HFFc6 (cell line): Measurements from ENCODE around the gene SNTG2. TPM values are rescaled to one million over a fixed set of nuclear protein-coding genes. Genes with fewer than 3 reads are reported as not detected.

ENCODE experiments used
- DNase-seq: peaks from one replicate; pipeline ENCODE4 v3.0.0-alpha.2; 2018
- H3K27ac Mint-ChIP-seq: 2 replicates; pipeline ENCODE4 v1.8.0; 2020; ENCODE audit warnings: mild to moderate bottlenecking, mixed read lengths
- H3K27me3 Mint-ChIP-seq: 2 replicates; pipeline ENCODE4 v1.8.0; 2021; ENCODE audit warnings: mild to moderate bottlenecking, moderate library complexity, mixed read lengths; ENCODE audit not compliant: insufficient read depth
- H3K36me3 Mint-ChIP-seq: 2 replicates; pipeline ENCODE4 v1.8.0; 2021; ENCODE audit warnings: low read depth, mixed read lengths
- H3K4me1 Mint-ChIP-seq: 2 replicates; pipeline ENCODE4 v1.8.0; 2020; ENCODE audit warnings: low read depth, mixed read lengths
- H3K4me3 Mint-ChIP-seq: 2 replicates; pipeline ENCODE4 v1.8.0; 2020; ENCODE audit warnings: mild to moderate bottlenecking, moderate library complexity, mixed read lengths
- H3K9me3 Mint-ChIP-seq: 2 replicates; pipeline ENCODE4 v1.8.0; 2020; ENCODE audit warnings: mild to moderate bottlenecking, mixed read lengths
- CTCF ChIP-seq: fragments of 200-600 bp; sonication (generic); IDR thresholded peaks from 2 replicates; pipeline ENCODE4 v1.5.0; 2021; ENCODE audit warnings: antibody characterized with exemption, mild to moderate bottlenecking
- total RNA-seq, 6 experiments: library from RNA; stranded (reverse); fragmentation: NEBNext Ultra II Directional; extraction: Animal tissue kit (Norgen Biotek cat#: 25700); gene quantifications; 2 replicates in 1 of 6; 3 replicates in 5 of 6; pipeline ENCODE4 v1.2.3, GENCODE V29; 2021

Gene SNTG2
- total RNA-seq, 6 experiments from 2014 or later, result not detected

- peaks cover 25% of the 10 kb centered on the region for H3K9me3 Mint-ChIP-seq
- peaks cover 5% of the 10 kb centered on the region; the same call in 1 of the 2 replicates for H3K4me1 Mint-ChIP-seq
- TF ChIP-seq CTCF, result no peak
- no peak overlapping the region for H3K27ac Mint-ChIP-seq
- no peaks in the 10 kb centered on the region for H3K36me3 Mint-ChIP-seq
- DNase-seq, result no peak
- H3K4me3 Mint-ChIP-seq, result no peak overlapping the region
- peaks cover 2% of the 10 kb centered on the region; the same call in 1 of the 2 replicates for H3K27me3 Mint-ChIP-seq
These were observed 336.8 kb downstream of the SNTG2 start for GRCh38 chr2:1287427-1287826.

- H3K9me3 Mint-ChIP-seq, result peaks cover 44% of the 10 kb centered on the region
- no peaks in the 10 kb centered on the region; the same call in 1 of the 2 replicates for H3K36me3 Mint-ChIP-seq
- TF ChIP-seq CTCF, result no peak
- no peaks in the 10 kb centered on the region for H3K27me3 Mint-ChIP-seq
- no peak for DNase-seq
- H3K27ac Mint-ChIP-seq, result no peak overlapping the region
- H3K4me3 Mint-ChIP-seq, result no peak overlapping the region
- H3K4me1 Mint-ChIP-seq, result no peaks in the 10 kb centered on the region
These were observed 344.3 kb downstream of the SNTG2 start for GRCh38 chr2:1294900-1295299.

- H3K27ac Mint-ChIP-seq, result no peak overlapping the region
- no peak for DNase-seq
- no peak for TF ChIP-seq CTCF
- H3K4me1 Mint-ChIP-seq, result no peaks in the 10 kb centered on the region
- no peak overlapping the region for H3K4me3 Mint-ChIP-seq
- no peaks in the 10 kb centered on the region; the same call in 1 of the 2 replicates for H3K36me3 Mint-ChIP-seq
- H3K9me3 Mint-ChIP-seq, result peaks cover 46% of the 10 kb centered on the region
- no peaks in the 10 kb centered on the region; the same call in 1 of the 2 replicates for H3K27me3 Mint-ChIP-seq
These were observed 345.1 kb downstream of the SNTG2 start for GRCh38 chr2:1295740-1296139.

- no peaks in the 10 kb centered on the region; the same call in 1 of the 2 replicates for H3K36me3 Mint-ChIP-seq
- peaks cover 39% of the 10 kb centered on the region for H3K9me3 Mint-ChIP-seq
- no peaks in the 10 kb centered on the region for H3K4me1 Mint-ChIP-seq
- TF ChIP-seq CTCF, result no peak
- DNase-seq, result no peak
- no peak overlapping the region for H3K4me3 Mint-ChIP-seq
- no peak overlapping the region for H3K27ac Mint-ChIP-seq
- no peaks in the 10 kb centered on the region; the same call in 1 of the 2 replicates for H3K27me3 Mint-ChIP-seq
These were observed 346.9 kb downstream of the SNTG2 start for GRCh38 chr2:1297372-1298159.

GRCh38 chr2:1299043-1299442 is 348.4 kb downstream of the SNTG2 start:
- H3K4me1 Mint-ChIP-seq, result no peaks in the 10 kb centered on the region

More at GRCh38 chr2:1299043-1299442, 348.4 kb downstream of the SNTG2 start:
- no peak for DNase-seq
- Mint-ChIP-seq H3K27me3 (no peaks in the 10 kb centered on the region; the same call in none of the 2 replicates), H3K9me3 (peaks cover 34% of the 10 kb centered on the region; the same call in 1 of the 2 replicates), H3K36me3 (no peaks in the 10 kb centered on the region; the same call in 1 of the 2 replicates), H3K4me3 (no peak overlapping the region), H3K27ac (no peak overlapping the region)
- no peak for TF ChIP-seq CTCF
